GM12878 (cell line): ENCODE results near the gene WWOX. TPM values are rescaled to one million over a fixed set of nuclear protein-coding genes. Genes with fewer than 3 reads are reported as not detected.

Experiments used
- ATAC-seq: fragments of 200-7000 bp; cut with Tn5 transposase; 3 replicates; pipeline ENCODE4 v1.9.1; 2020; ENCODE audit warnings: mild to moderate bottlenecking, moderate library complexity
- BruUV-seq: library from RNA; stranded (reverse); fragments of 400-500 nt; replicated peaks from 2 replicates; lab custom pipeline; 2021; lab: Mats Ljungman, UMichigan
- CTCF ChIA-PET: fragments of 300-600 bp; sonication (Branson Sonifier 250); formaldehyde crosslinking; extraction: SDS; loops from one replicate; lab custom pipeline; 2021; ENCODE audit warnings: inconsistent platforms; lab: Yijun Ruan, JAX
- POLR2A ChIA-PET: fragments of 350-600 bp; formaldehyde crosslinking; extraction: SDS; loops from one replicate; lab custom pipeline; 2021; ENCODE audit warnings: inconsistent platforms; lab: Charles Lee
- RAD21 ChIA-PET: fragments of 300-600 bp; sonication (Branson Sonifier 250); formaldehyde crosslinking; loops from one replicate; lab custom pipeline; 2023; ENCODE audit warnings: antibody characterized with exemption; ENCODE audit not compliant: unreplicated experiment; lab: Charles Lee
- SMC1A ChIA-PET: fragments of 300-600 bp; sonication (Branson Sonifier 250); formaldehyde crosslinking; loops from one replicate; lab custom pipeline; 2023; ENCODE audit not compliant: unreplicated experiment, uncharacterized antibody; lab: Charles Lee
- DNase-seq: peaks from one replicate; pipeline ENCODE4 v3.0.0-alpha.2; 2011; ENCODE audit warnings: low read depth, low spot score
- FAIRE-seq: peaks from 3 replicates; lab custom pipeline; 2011; peaks lifted over from hg19 to GRCh38; lab: Jason Lieb, UNC
- H2AFZ ChIP-seq: 2 replicates; pipeline ENCODE4 v1.6.0; 2011; ENCODE audit warnings: low read depth, low read length, control low read depth; ENCODE audit not compliant: control insufficient read depth
- H3K27ac ChIP-seq: 2 replicates; pipeline ENCODE4 v1.5.1; 2011; ENCODE audit warnings: control low read depth; ENCODE audit not compliant: control insufficient read depth, insufficient read depth
- H3K27me3 ChIP-seq, 2 experiments: replicated peaks in 1 of 2; 2 replicates each; pipeline versions ENCODE4 v1.6.0 to v1.6.1; 2011; ENCODE audit warnings: low read length in 1 of 2; ENCODE audit not compliant: control insufficient read depth in 2 of 2, insufficient read depth in 2 of 2
- H3K36me3 ChIP-seq, 2 experiments: 2 replicates each; pipeline ENCODE4 v1.5.1; 2011; ENCODE audit warnings: low read length in 1 of 2; ENCODE audit not compliant: control insufficient read depth in 2 of 2, insufficient read depth in 2 of 2
- H3K4me1 ChIP-seq: 2 replicates; pipeline ENCODE4 v1.6.1; 2011; ENCODE audit warnings: mild to moderate bottlenecking, low read length, moderate library complexity, mixed read lengths; ENCODE audit not compliant: control insufficient read depth, insufficient read depth
- H3K4me2 ChIP-seq: 2 replicates; pipeline ENCODE4 v1.6.0; 2011; ENCODE audit warnings: control low read depth; ENCODE audit not compliant: control insufficient read depth, insufficient read depth
- H3K4me3 ChIP-seq: fragments of 200-600 bp; sonication (generic); 2 replicates; pipeline ENCODE4 v1.5.1; 2016
- H3K79me2 ChIP-seq: 2 replicates; pipeline ENCODE4 v1.6.0; 2011; ENCODE audit warnings: low read length; ENCODE audit not compliant: control insufficient read depth, insufficient read depth
- H3K9ac ChIP-seq: 2 replicates; pipeline ENCODE4 v1.8.0; 2011; ENCODE audit warnings: low read length, control low read depth, mixed read lengths; ENCODE audit not compliant: control insufficient read depth, insufficient read depth
- H3K9me3 ChIP-seq: replicated peaks from 3 replicates; pipeline ENCODE4 v1.5.1; 2011; ENCODE audit warnings: mild to moderate bottlenecking, low read length; ENCODE audit not compliant: control insufficient read depth, insufficient read depth
- H4K20me1 ChIP-seq: 2 replicates; pipeline ENCODE4 v1.6.0; 2011; ENCODE audit not compliant: control insufficient read depth, insufficient read depth
- ATF3 ChIP-seq: IDR thresholded peaks from 2 replicates; pipeline ENCODE4 v1.6.1; 2011; ENCODE audit warnings: low read depth, mild to moderate bottlenecking, low read length, moderate library complexity, borderline replicate concordance; ENCODE audit errors: extremely low read depth
- CREM ChIP-seq: IDR thresholded peaks from 2 replicates; pipeline ENCODE4 v1.6.1; 2014; ENCODE audit warnings: antibody characterized with exemption, low read depth
- HDGF ChIP-seq: fragments of 450-650 bp; IDR thresholded peaks from 2 replicates; pipeline ENCODE4 v1.6.1; 2016; ENCODE audit warnings: antibody characterized with exemption
- HSF1 ChIP-seq: fragments of 150-350 bp; IDR thresholded peaks from 2 replicates; pipeline ENCODE4 v1.6.1; 2014; ENCODE audit warnings: mild to moderate bottlenecking, low read depth, low read length
- JUNB ChIP-seq: IDR thresholded peaks from 2 replicates; pipeline ENCODE4 v1.6.1; 2016; ENCODE audit warnings: antibody characterized with exemption, mild to moderate bottlenecking
- PKNOX1 ChIP-seq: fragments of 450-650 bp; IDR thresholded peaks from 2 replicates; pipeline ENCODE4 v1.6.1; 2016; ENCODE audit warnings: mild to moderate bottlenecking
- RELB ChIP-seq: fragments of 450-650 bp; IDR thresholded peaks from 2 replicates; pipeline ENCODE4 v1.6.1; 2017; ENCODE audit warnings: low read depth, mild to moderate bottlenecking, moderate library complexity
- RUNX3 ChIP-seq: IDR thresholded peaks from 2 replicates; pipeline ENCODE4 v1.6.1; 2012; ENCODE audit warnings: low read length, inconsistent platforms
- ZBTB33 ChIP-seq: fragments of 450-650 bp; IDR thresholded peaks from 2 replicates; pipeline ENCODE4 v1.6.1; 2017; ENCODE audit warnings: mild to moderate bottlenecking
- ZNF384 ChIP-seq: IDR thresholded peaks from 2 replicates; pipeline ENCODE4 v1.6.1; 2012; ENCODE audit warnings: low read depth, mild to moderate bottlenecking, low read length, improper control_type of control experiment, borderline replicate concordance
- WGBS: methylation state at CpG from one replicate; pipeline ENCODE4 v1.1.6; 2016; ENCODE audit warnings: low lambda C conversion rate; ENCODE audit not compliant: insufficient replicate concordance, insufficient coverage; ENCODE audit errors: missing lambda C conversion rate; 5-methylcytosine and 5-hydroxymethylcytosine counted together
- in situ Hi-C: fragments of 300-500 bp; cut with MboI; formaldehyde crosslinking; loops from 9 replicates; pipeline ENCODE4 v1.14.3; 2018; ENCODE audit warnings: mixed read lengths
- intact Hi-C: fragments of 100-400 bp; cut with micrococcal nuclease; formaldehyde crosslinking; loops from one replicate; pipeline ENCODE4 v1.14.2; 2022; ENCODE audit not compliant: unreplicated experiment
- polyA plus RNA-seq, 11 experiments: library from polyadenylated mRNA; depleted of rRNA in 4 of 11; unstranded in 6 of 11; stranded (reverse) in 5 of 11; fragments of >200 nt; fragmentation: Nextera tagmentation in 4 of 11; fragmentation: Illumina TruSeq in 1 of 11; extraction: Ambion mirVana in 4 of 11; extraction: Trizol in 1 of 11; gene quantifications; 1 replicate in 1 of 11; 2 replicates in 10 of 11; pipeline versions ENCODE4 v1.2.1 to v1.2.3, GENCODE V29; 2011 to 2016; ENCODE audit warnings: inconsistent platforms in 2 of 11, missing spikeins in 2 of 11, low read depth in 1 of 11
- total RNA-seq, 4 experiments: library from RNA; depleted of rRNA in 3 of 4; stranded (reverse); fragments of >200 nt in 3 of 4; fragmentation: Illumina TruSeq in 1 of 4; extraction: Trizol in 1 of 4; gene quantifications; 2 replicates each; pipeline versions ENCODE4 v1.2.1 to v1.2.3, GENCODE V29; 2013 to 2021

The WWOX gene
- total and polyA plus RNA-seq, 10 of the 15 experiments (the other 5 are each of a cell fraction or from before 2014, with no cell fraction given): 2.8 to 24.4 (median 17.8) TPM

GRCh38 chr16:78489631-78490030, 390.2 kb downstream of the WWOX start:
- no TSS peak for BruUV-seq
- CTCF ChIA-PET: interaction anchor here (1.2 kb wide), 1 partner anchor 12 kb away, joined by 4 read pairs; no protein-coding TSS in a partner anchor
- SMC1A ChIA-PET: no interaction called here
- H3K27me3 ChIP-seq: no peaks in the 10 kb centered on the region
- H3K36me3 ChIP-seq: no peaks in the 10 kb centered on the region
- no peaks in the 10 kb centered on the region for H3K79me2 ChIP-seq
- FAIRE-seq (no peak), DNase-seq (no peak), ATAC-seq (no peak)
- H4K20me1 ChIP-seq: no peaks in the 10 kb centered on the region
- H3K4me1 ChIP-seq: no peaks in the 10 kb centered on the region
- H3K4me2 ChIP-seq: no peak overlapping the region
- 43% methylated on average over 5 of the region's 5 CpGs for WGBS
- RAD21 ChIA-PET: no interaction called here
- intact Hi-C loops: no loop called here
- H2AFZ ChIP-seq: no peak overlapping the region
- H3K9me3 ChIP-seq: no peaks in the 10 kb centered on the region
- no peak overlapping the region for H3K9ac ChIP-seq
- H3K4me3 ChIP-seq: no peak overlapping the region
- POLR2A ChIA-PET: no interaction called here
- TF ChIP-seq CREM (no peak), PKNOX1 (no peak), RUNX3 (no peak), JUNB (no peak), HSF1 (no peak), RELB (no peak), ZNF384 (no peak), ZBTB33 (no peak), HDGF (no peak), ATF3 (no peak)
- in situ Hi-C loops: no loop called here
- no peak overlapping the region for H3K27ac ChIP-seq
